Measurements from ENCODE around the gene TYW1.
"Not testable (repeated sequence)": the region's sequence is repeated elsewhere in the genome, so short reads cannot be mapped to it uniquely, and the experiment has no call there.

GRCh38 chr7:67192889-67193613 is 196.4 kb downstream of the TYW1 start:
- TF ChIP-seq POLR2AphosphoS5, POLR2A (IDR thresholded peaks at IDR 0.05): not testable (repeated sequence)

All from prostate gland (tissue), 1 donor.